Mucosa of descending colon (tissue), 3 donors: ENCODE results near the gene PTBP1. TPM values are rescaled to one million over a fixed set of nuclear protein-coding genes. Genes with fewer than 3 reads are reported as not detected.
A peak's percentile ranks its signal among the peaks of the same experiment; 100 is the strongest.

Source experiments
- ATAC-seq: fragments of 200-7000 bp; cut with Tn5 transposase; one replicate; pipeline ENCODE4 v1.9.1; 2020; ENCODE audit warnings: mild to moderate bottlenecking, moderate library complexity
- DNase-seq, 3 donors: peaks; one replicate each; pipeline ENCODE4 v3.0.0-alpha.2; 2020
- H3K36me3 ChIP-seq: fragments of 200-600 bp; one replicate; pipeline ENCODE4 v1.8.0; 2021; ENCODE audit warnings: low read depth, mild to moderate bottlenecking
- H3K4me1 ChIP-seq: fragments of 200-600 bp; one replicate; pipeline ENCODE4 v1.8.0; 2021; ENCODE audit warnings: low read depth, mild to moderate bottlenecking
- H3K4me3 ChIP-seq: fragments of 200-600 bp; one replicate; pipeline ENCODE4 v1.8.0; 2021; ENCODE audit warnings: mild to moderate bottlenecking
- H3K9me3 ChIP-seq: fragments of 200-600 bp; one replicate; pipeline ENCODE4 v1.8.0; 2021; ENCODE audit warnings: mild to moderate bottlenecking
- CTCF ChIP-seq: fragments of 200-600 bp; IDR thresholded peaks from one replicate; pipeline ENCODE4 v1.8.0; 2022; ENCODE audit warnings: antibody characterized with exemption, mild to moderate bottlenecking
- intact Hi-C, 2 donors: fragments of 100-400 bp; cut with DNase I in 1 of 2; cut with micrococcal nuclease in 1 of 2; formaldehyde crosslinking; loops; one replicate each; pipeline versions ENCODE4 v1.11.0 to v1.11.1; 2022; cut with DNase I, micrococcal nuclease
- total RNA-seq, 3 donors: library from RNA; stranded (reverse); fragmentation: NEBNext Ultra II Directional in 2 of 3; extraction: Animal tissue kit (Norgen Biotek cat#: 25700) in 2 of 3; gene quantifications; one replicate each; pipeline versions ENCODE4 v1.2.1 to v1.2.4, GENCODE V29; 2021 to 2023
- donor health status: DM: no; HTN: no; CAD: no; lungs with moderate emphysema.
- donor health status: DM: no; HTN: no; CAD: no.
- donor health status: DM: no; HTN: yes; CAD: no.

Gene PTBP1
- total RNA-seq, 3 donors from 2014 or later: 204 to 305 (median 281) TPM

DNA sequence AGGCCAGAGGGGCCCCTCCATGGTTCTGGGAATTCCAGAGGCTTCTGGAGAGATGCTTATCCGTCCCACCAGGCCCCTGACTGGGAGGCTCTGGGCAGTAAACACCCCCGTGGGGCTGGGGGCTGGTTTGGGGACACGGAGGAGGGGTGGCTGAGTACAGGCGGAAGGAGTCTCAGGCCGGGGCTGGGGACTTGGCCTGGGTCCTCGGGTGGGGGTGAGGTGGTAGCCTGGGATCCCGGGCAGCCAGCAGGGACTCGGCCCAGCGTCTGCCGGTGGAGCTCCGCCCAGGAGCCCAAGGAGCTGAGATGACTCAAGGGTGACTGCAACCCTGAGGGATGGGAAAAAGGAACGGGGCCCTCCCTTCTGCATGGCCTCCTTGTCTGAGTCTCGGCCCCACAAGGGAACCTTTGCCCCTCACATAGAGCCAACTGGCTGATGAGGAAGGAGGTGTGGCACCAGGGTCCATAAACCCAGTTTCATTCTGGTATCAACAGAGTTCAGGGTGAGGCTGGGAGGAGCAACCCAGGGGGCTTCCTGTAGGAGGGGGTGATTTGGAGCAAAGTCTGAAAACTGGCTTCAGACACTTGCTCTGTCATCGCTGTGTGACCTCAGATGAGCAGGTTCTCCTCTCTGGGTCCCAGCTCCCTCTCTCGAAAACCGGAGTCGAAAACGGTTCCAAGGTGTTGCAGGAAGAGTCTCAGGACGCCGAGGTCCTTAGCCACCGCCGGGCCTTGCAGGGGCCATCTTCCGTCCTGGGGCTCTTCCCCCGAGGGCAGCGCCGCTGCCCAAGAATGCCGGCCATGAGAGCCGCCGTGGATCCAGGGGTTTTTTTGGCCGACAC, 45.5 kb upstream of the PTBP1 start:
- peaks cover 26% of the 10 kb centered on the region for H3K4me1 ChIP-seq
- H3K4me3 ChIP-seq: peak overlapping the region; percentile 54
- H3K36me3 ChIP-seq: no peaks in the 10 kb centered on the region
- TF ChIP-seq CTCF: no peak
- peak; percentile 60 for ATAC-seq
- H3K9me3 ChIP-seq: no peaks in the 10 kb centered on the region
- intact Hi-C loops: no loop called here
- peak; percentile 86 to 89 (median 86) for DNase-seq

DNA sequence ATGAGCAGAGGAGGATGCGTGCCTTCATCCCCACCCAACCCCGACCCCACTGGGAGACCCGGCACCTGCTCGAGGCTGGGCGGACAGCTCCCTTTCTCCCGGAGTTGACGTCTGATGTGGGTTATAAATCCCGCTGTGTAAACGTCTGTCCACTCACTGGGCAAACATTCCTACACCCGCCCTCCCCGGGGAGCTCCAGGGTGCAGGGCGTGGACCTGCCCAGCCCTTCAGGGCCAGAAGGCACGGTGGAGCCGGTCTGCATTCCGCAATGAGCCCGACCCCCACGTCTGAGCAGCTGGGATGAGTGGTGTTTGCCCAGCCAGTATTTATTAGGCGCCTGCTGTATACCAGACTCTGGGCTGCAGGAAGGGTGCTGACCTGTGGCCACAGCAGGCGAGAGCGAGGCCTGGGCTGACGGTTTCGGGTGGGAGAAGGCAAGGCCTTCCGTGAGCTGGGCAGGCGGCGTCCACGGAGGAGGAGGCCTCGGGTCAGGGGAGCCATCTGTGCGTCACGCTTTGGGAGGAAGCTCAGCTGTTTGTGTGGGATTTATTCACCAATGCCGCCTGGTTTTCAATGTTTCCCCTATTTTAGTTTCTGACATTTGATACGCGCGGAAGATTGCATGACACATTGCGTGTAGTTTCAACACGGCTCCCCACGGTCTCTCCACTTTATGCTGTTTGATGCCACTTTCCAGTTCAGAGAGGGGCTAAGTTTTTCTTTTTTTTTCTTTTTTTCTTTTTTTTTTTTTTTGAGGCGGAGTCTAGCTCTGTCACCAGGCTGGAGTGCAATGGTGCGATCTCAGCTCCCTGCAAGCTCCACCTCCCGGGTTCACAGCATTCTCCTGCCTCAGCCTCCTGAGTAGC, 44.4 kb upstream of the PTBP1 start:
- H3K36me3 ChIP-seq: peaks cover 4% of the 10 kb centered on the region
- ATAC-seq (peak; percentile 59), DNase-seq (peak; percentile 91 to 94 (median 93))
- intact Hi-C loops: no loop called here
- H3K4me1 ChIP-seq: peaks cover 26% of the 10 kb centered on the region
- H3K4me3 ChIP-seq: peak overlapping the region; percentile 4
- no peak for TF ChIP-seq CTCF
- H3K9me3 ChIP-seq: no peaks in the 10 kb centered on the region

- Histone ChIP-seq H3K4me3 (no peak overlapping the region), H3K9me3 (no peaks in the 10 kb centered on the region), H3K36me3 (peaks cover 6% of the 10 kb centered on the region), H3K4me1 (peaks cover 26% of the 10 kb centered on the region)
- DNase-seq (peak in 1 of 3 donors; percentile 73), ATAC-seq (no peak)
- TF ChIP-seq CTCF: no peak
- intact Hi-C loops: no loop called here
These were observed 42.7 kb upstream of the PTBP1 start for GRCh38 chr19:754530-754929.

DNA sequence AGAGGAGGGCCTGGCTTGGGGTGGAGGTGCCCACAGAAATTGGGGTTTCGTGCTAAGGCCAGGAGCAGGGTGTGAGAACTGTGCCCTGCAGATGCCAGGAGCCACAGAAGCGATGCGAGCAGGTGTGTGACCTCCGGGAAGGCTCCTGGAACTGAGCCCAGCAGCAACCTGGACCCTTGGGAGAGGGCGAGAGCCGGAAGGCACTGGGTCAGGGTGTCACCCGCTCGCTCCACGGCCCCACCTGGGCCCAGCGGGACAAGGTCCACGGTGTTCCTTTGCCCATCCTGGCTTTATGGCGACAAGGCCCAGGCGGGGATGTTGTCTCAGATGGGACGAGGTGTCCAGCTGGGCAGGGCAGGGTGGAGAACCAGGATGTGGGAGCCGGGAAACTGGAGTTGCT, 42.2 kb upstream of the PTBP1 start:
- intact Hi-C loops: no loop called here
- peak; percentile 45 for ATAC-seq
- no peak overlapping the region for H3K4me3 ChIP-seq
- TF ChIP-seq CTCF: no peak
- peak; percentile 84 to 91 (median 89) for DNase-seq
- peaks cover 6% of the 10 kb centered on the region for H3K36me3 ChIP-seq
- H3K9me3 ChIP-seq: no peaks in the 10 kb centered on the region
- H3K4me1 ChIP-seq: peaks cover 26% of the 10 kb centered on the region

DNA sequence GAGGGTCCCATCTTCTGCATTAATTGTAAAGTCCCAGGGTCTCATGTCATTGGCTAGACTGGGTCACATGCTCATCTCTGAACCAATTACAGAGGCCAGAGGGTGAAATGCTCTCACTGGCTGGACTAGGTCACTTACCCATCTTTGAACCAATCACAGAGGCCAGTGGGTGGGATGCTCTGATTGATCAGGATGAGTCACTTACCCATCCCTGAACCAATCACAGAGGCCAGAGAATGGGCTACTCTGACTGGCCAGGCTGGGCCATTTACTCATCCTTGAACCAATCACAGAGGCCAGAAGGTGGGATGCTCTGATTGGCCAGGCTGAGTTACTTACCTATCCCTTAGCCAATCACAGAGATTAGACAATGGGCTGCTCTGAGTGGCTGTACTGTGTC, 41.0 kb upstream of the PTBP1 start:
- no peak for TF ChIP-seq CTCF
- Histone ChIP-seq H3K36me3 (peaks cover 6% of the 10 kb centered on the region), H3K9me3 (no peaks in the 10 kb centered on the region), H3K4me1 (peaks cover 26% of the 10 kb centered on the region), H3K4me3 (no peak overlapping the region)
- intact Hi-C loops: no loop called here
- DNase-seq (peak in 1 of 3 donors; percentile 43), ATAC-seq (peak; percentile 0)
